GM12878 (cell line): Measurements from ENCODE around the gene AGTR2. TPM values are rescaled to one million over a fixed set of nuclear protein-coding genes. Genes with fewer than 3 reads are reported as not detected.
"Not testable (repeated sequence)": the region's sequence is repeated elsewhere in the genome, so short reads cannot be mapped to it uniquely, and the experiment has no call there.

Experiments used
- ATAC-seq: fragments of 200-7000 bp; cut with Tn5 transposase; 3 replicates; pipeline ENCODE4 v1.9.1; 2020; ENCODE audit warnings: mild to moderate bottlenecking, moderate library complexity
- BruUV-seq: library from RNA; stranded (reverse); fragments of 400-500 nt; replicated peaks from 2 replicates; lab custom pipeline; 2021; lab: Mats Ljungman, UMichigan
- CTCF ChIA-PET: fragments of 300-600 bp; sonication (Branson Sonifier 250); formaldehyde crosslinking; extraction: SDS; loops from one replicate; lab custom pipeline; 2021; ENCODE audit warnings: inconsistent platforms; lab: Yijun Ruan, JAX
- POLR2A ChIA-PET: fragments of 350-600 bp; formaldehyde crosslinking; extraction: SDS; loops from one replicate; lab custom pipeline; 2021; ENCODE audit warnings: inconsistent platforms; lab: Charles Lee
- RAD21 ChIA-PET: fragments of 300-600 bp; sonication (Branson Sonifier 250); formaldehyde crosslinking; loops from one replicate; lab custom pipeline; 2023; ENCODE audit warnings: antibody characterized with exemption; ENCODE audit not compliant: unreplicated experiment; lab: Charles Lee
- SMC1A ChIA-PET: fragments of 300-600 bp; sonication (Branson Sonifier 250); formaldehyde crosslinking; loops from one replicate; lab custom pipeline; 2023; ENCODE audit not compliant: unreplicated experiment, uncharacterized antibody; lab: Charles Lee
- DNase-seq: peaks from one replicate; pipeline ENCODE4 v3.0.0-alpha.2; 2011; ENCODE audit warnings: low read depth, low spot score
- FAIRE-seq: peaks from 3 replicates; lab custom pipeline; 2011; peaks lifted over from hg19 to GRCh38; lab: Jason Lieb, UNC
- H2AFZ ChIP-seq: 2 replicates; pipeline ENCODE4 v1.6.0; 2011; ENCODE audit warnings: low read depth, low read length, control low read depth; ENCODE audit not compliant: control insufficient read depth
- H3K27ac ChIP-seq: 2 replicates; pipeline ENCODE4 v1.5.1; 2011; ENCODE audit warnings: control low read depth; ENCODE audit not compliant: control insufficient read depth, insufficient read depth
- H3K27me3 ChIP-seq, 2 experiments: replicated peaks in 1 of 2; 2 replicates each; pipeline versions ENCODE4 v1.6.0 to v1.6.1; 2011; ENCODE audit warnings: low read length in 1 of 2; ENCODE audit not compliant: control insufficient read depth in 2 of 2, insufficient read depth in 2 of 2
- H3K36me3 ChIP-seq, 2 experiments: 2 replicates each; pipeline ENCODE4 v1.5.1; 2011; ENCODE audit warnings: low read length in 1 of 2; ENCODE audit not compliant: control insufficient read depth in 2 of 2, insufficient read depth in 2 of 2
- H3K4me1 ChIP-seq: 2 replicates; pipeline ENCODE4 v1.6.1; 2011; ENCODE audit warnings: mild to moderate bottlenecking, low read length, moderate library complexity, mixed read lengths; ENCODE audit not compliant: control insufficient read depth, insufficient read depth
- H3K4me2 ChIP-seq: 2 replicates; pipeline ENCODE4 v1.6.0; 2011; ENCODE audit warnings: control low read depth; ENCODE audit not compliant: control insufficient read depth, insufficient read depth
- H3K4me3 ChIP-seq: fragments of 200-600 bp; sonication (generic); 2 replicates; pipeline ENCODE4 v1.5.1; 2016
- H3K79me2 ChIP-seq: 2 replicates; pipeline ENCODE4 v1.6.0; 2011; ENCODE audit warnings: low read length; ENCODE audit not compliant: control insufficient read depth, insufficient read depth
- H3K9ac ChIP-seq: 2 replicates; pipeline ENCODE4 v1.8.0; 2011; ENCODE audit warnings: low read length, control low read depth, mixed read lengths; ENCODE audit not compliant: control insufficient read depth, insufficient read depth
- H3K9me3 ChIP-seq: replicated peaks from 3 replicates; pipeline ENCODE4 v1.5.1; 2011; ENCODE audit warnings: mild to moderate bottlenecking, low read length; ENCODE audit not compliant: control insufficient read depth, insufficient read depth
- H4K20me1 ChIP-seq: 2 replicates; pipeline ENCODE4 v1.6.0; 2011; ENCODE audit not compliant: control insufficient read depth, insufficient read depth
- CBX3 ChIP-seq: fragments of 200-600 bp; sonication (generic); IDR thresholded peaks from 2 replicates; pipeline ENCODE4 v1.6.1; 2016; ENCODE audit warnings: low read depth, borderline replicate concordance
- CHD2 ChIP-seq: IDR thresholded peaks from 2 replicates; pipeline ENCODE4 v1.6.1; 2011; ENCODE audit warnings: low read depth, low read length, improper control_type of control experiment, borderline replicate concordance
- E2F8 ChIP-seq: fragments of 450-650 bp; IDR thresholded peaks from 2 replicates; pipeline ENCODE4 v1.6.1; 2018; ENCODE audit warnings: mild to moderate bottlenecking, low read depth, moderate library complexity; ENCODE audit not compliant: partially characterized antibody
- EGR1 ChIP-seq, 2 experiments: IDR thresholded peaks; 1 replicate in 1 of 2; 2 replicates in 1 of 2; pipeline ENCODE4 v1.6.1; 2011 to 2012; ENCODE audit warnings: low read depth in 2 of 2, low read length in 2 of 2, borderline replicate concordance in 1 of 2, mild to moderate bottlenecking in 1 of 2, moderate library complexity in 1 of 2
- ELK1 ChIP-seq: IDR thresholded peaks from 2 replicates; pipeline ENCODE4 v1.6.1; 2012; ENCODE audit warnings: low read depth, low read length, improper control_type of control experiment
- IKZF1 ChIP-seq: fragments of 450-650 bp; conservative IDR thresholded peaks from 2 replicates; pipeline ENCODE4 v1.6.1; 2017; ENCODE audit warnings: antibody characterized with exemption, mild to moderate bottlenecking
- IRF4 ChIP-seq: IDR thresholded peaks from 2 replicates; pipeline ENCODE4 v1.6.1; 2011; ENCODE audit warnings: low read depth, low read length
- KDM1A ChIP-seq: fragments of 200-600 bp; sonication (generic); IDR thresholded peaks from 2 replicates; pipeline ENCODE4 v1.6.1; 2016; ENCODE audit warnings: borderline replicate concordance
- KLF5 ChIP-seq: fragments of 450-650 bp; IDR thresholded peaks from 2 replicates; pipeline ENCODE4 v1.6.1; 2014; ENCODE audit warnings: mild to moderate bottlenecking; ENCODE audit not compliant: partially characterized antibody
- PAX8 ChIP-seq: fragments of 450-650 bp; IDR thresholded peaks from 2 replicates; pipeline ENCODE4 v1.6.1; 2017; ENCODE audit warnings: mild to moderate bottlenecking, moderate library complexity
- RUNX3 ChIP-seq: IDR thresholded peaks from 2 replicates; pipeline ENCODE4 v1.6.1; 2012; ENCODE audit warnings: low read length, inconsistent platforms
- SP1 ChIP-seq: IDR thresholded peaks from one replicate; pipeline ENCODE4 v1.6.1; 2011; ENCODE audit warnings: low read depth, low read length
- SREBF1 ChIP-seq: IDR thresholded peaks from 2 replicates; pipeline ENCODE4 v1.6.1; 2012; ENCODE audit warnings: mild to moderate bottlenecking, low read length
- STAT1 ChIP-seq: fragments of 450-650 bp; conservative IDR thresholded peaks from 2 replicates; pipeline ENCODE4 v1.6.1; 2014; ENCODE audit warnings: antibody characterized with exemption, mild to moderate bottlenecking
- ZNF274 ChIP-seq: IDR thresholded peaks from one replicate; pipeline ENCODE4 v1.8.0; 2011; ENCODE audit not compliant: insufficient read length, insufficient read depth
- WGBS: methylation state at CpG from one replicate; pipeline ENCODE4 v1.1.6; 2016; ENCODE audit warnings: low lambda C conversion rate; ENCODE audit not compliant: insufficient replicate concordance, insufficient coverage; ENCODE audit errors: missing lambda C conversion rate; 5-methylcytosine and 5-hydroxymethylcytosine counted together
- in situ Hi-C: fragments of 300-500 bp; cut with MboI; formaldehyde crosslinking; loops from 9 replicates; pipeline ENCODE4 v1.14.3; 2018; ENCODE audit warnings: mixed read lengths
- intact Hi-C: fragments of 100-400 bp; cut with micrococcal nuclease; formaldehyde crosslinking; loops from one replicate; pipeline ENCODE4 v1.14.2; 2022; ENCODE audit not compliant: unreplicated experiment
- polyA plus RNA-seq, 11 experiments: library from polyadenylated mRNA; depleted of rRNA in 4 of 11; unstranded in 6 of 11; stranded (reverse) in 5 of 11; fragments of >200 nt; fragmentation: Nextera tagmentation in 4 of 11; fragmentation: Illumina TruSeq in 1 of 11; extraction: Ambion mirVana in 4 of 11; extraction: Trizol in 1 of 11; gene quantifications; 1 replicate in 1 of 11; 2 replicates in 10 of 11; pipeline versions ENCODE4 v1.2.1 to v1.2.3, GENCODE V29; 2011 to 2016; ENCODE audit warnings: inconsistent platforms in 2 of 11, missing spikeins in 2 of 11, low read depth in 1 of 11
- total RNA-seq, 4 experiments: library from RNA; depleted of rRNA in 3 of 4; stranded (reverse); fragments of >200 nt in 3 of 4; fragmentation: Illumina TruSeq in 1 of 4; extraction: Trizol in 1 of 4; gene quantifications; 2 replicates each; pipeline versions ENCODE4 v1.2.1 to v1.2.3, GENCODE V29; 2013 to 2021

Gene AGTR2
- total and polyA plus RNA-seq, 10 of the 15 experiments (the other 5 are each of a cell fraction or from before 2014, with no cell fraction given) = 0.46 TPM; not detected in 9

- 0% methylated on average over 1 of the region's 1 CpG for WGBS
- not testable (repeated sequence) for BruUV-seq
Observed at GRCh38 chrX:116141270-116141669, 29.3 kb upstream of the AGTR2 start.

GRCh38 chrX:116142976-116143375 is 27.6 kb upstream of the AGTR2 start:
- DNase-seq (no peak), ATAC-seq (no peak), FAIRE-seq (no peak)
- Histone ChIP-seq H3K27me3 (no peaks in the 10 kb centered on the region), H4K20me1 (no peaks in the 10 kb centered on the region), H2AFZ (no peak overlapping the region), H3K27ac (no peak overlapping the region), H3K4me3 (no peak overlapping the region), H3K9ac (no peak overlapping the region), H3K79me2 (no peaks in the 10 kb centered on the region), H3K4me2 (no peak overlapping the region), H3K9me3 (no peaks in the 10 kb centered on the region), H3K36me3 (no peaks in the 10 kb centered on the region), H3K4me1 (no peaks in the 10 kb centered on the region)
- POLR2A ChIA-PET = no interaction called here
- TF ChIP-seq IRF4 (no peak), KLF5 (no peak), CBX3 (no peak), RUNX3 (no peak), EGR1 (IDR thresholded peaks at IDR 0.05; ENCODE audit: borderline replicate concordance in 1 of 2, low read depth in 2 of 2, low read length in 2 of 2) (no peak), ZNF274 (no peak), IKZF1 (no peak), SREBF1 (no peak), SP1 (no peak), ELK1 (no peak), STAT1 (no peak), CHD2 (no peak), KDM1A (no peak), PAX8 (no peak), E2F8 (no peak)
- in situ Hi-C loops = no loop called here
- BruUV-seq = no TSS peak
- SMC1A ChIA-PET = no interaction called here
- RAD21 ChIA-PET = no interaction called here
- CTCF ChIA-PET = no interaction called here
- intact Hi-C loops = no loop called here
- 2% methylated on average over 2 of the region's 2 CpGs for WGBS

More at GRCh38 chrX:116141270-116141669, 29.3 kb upstream of the AGTR2 start:
- H2AFZ ChIP-seq, H3K4me2 ChIP-seq, H3K27me3 ChIP-seq, H3K79me2 ChIP-seq, H3K36me3 ChIP-seq, H3K4me1 ChIP-seq, SMC1A ChIA-PET, H3K9ac ChIP-seq, ATAC-seq, H4K20me1 ChIP-seq, CTCF ChIA-PET, H3K4me3 ChIP-seq, in situ Hi-C loops, H3K27ac ChIP-seq, DNase-seq, H3K9me3 ChIP-seq, RAD21 ChIA-PET, intact Hi-C loops, FAIRE-seq, POLR2A ChIA-PET: not testable (repeated sequence)
